GM12892 (cell line): ENCODE results near the gene IGF1R.

ENCODE experiments used
- DNase-seq: peaks from one replicate; pipeline ENCODE4 v3.0.0; 2011; ENCODE audit not compliant: insufficient read length
- FAIRE-seq: peaks from 2 replicates; lab custom pipeline; 2011; peaks lifted over from hg19 to GRCh38; lab: Jason Lieb, UNC
- POLR2A ChIP-seq: IDR thresholded peaks from 2 replicates; pipeline ENCODE4 v1.6.1; 2011; ENCODE audit warnings: low read depth, low read length, control low read depth
- POLR2AphosphoS5 ChIP-seq: IDR thresholded peaks from 2 replicates; pipeline ENCODE4 v1.6.1; 2011; ENCODE audit warnings: low read depth, low read length, control low read depth
- TAF1 ChIP-seq: IDR thresholded peaks from 2 replicates; pipeline ENCODE4 v1.6.1; 2011; ENCODE audit warnings: low read depth, mild to moderate bottlenecking, control low read depth, low read length, borderline replicate concordance

Gene IGF1R

DNA sequence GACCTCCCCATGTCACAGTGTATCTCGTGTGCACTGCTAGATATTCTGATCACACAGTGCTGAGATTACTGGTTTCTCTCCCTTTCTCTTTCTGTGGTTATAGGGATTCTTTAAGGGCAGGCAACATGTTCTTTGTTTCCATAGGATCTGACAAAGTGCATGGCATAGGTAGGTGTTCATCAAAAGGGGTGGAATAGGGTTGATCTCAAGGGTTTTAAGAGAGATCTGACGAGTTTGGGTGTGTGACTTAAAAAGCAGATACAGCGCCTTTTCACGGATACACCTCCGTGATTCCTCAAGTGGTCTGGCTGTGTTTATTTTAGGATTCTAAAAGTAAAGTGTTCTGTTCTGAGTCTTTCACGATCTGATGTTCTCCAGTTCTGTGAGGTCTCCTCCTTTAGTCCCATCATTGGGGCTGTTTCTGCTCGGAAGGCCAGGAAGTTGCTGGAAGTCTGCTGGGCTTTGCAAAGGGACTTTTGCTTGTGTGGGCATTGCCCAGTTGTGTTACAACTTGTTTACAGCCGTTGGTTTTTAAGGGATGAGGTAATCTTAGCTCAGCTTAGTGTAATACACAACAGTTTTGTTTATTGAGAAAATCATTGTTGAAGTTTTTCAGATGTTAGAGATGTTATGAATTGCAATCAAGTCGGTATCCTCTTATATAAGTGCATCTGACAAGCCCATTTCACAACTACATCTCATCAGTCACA is 34.8 kb downstream of the IGF1R start:
- DNase-seq (no peak), FAIRE-seq (no peak)
- TF ChIP-seq POLR2AphosphoS5 (no peak), POLR2A (no peak), TAF1 (no peak)

DNA sequence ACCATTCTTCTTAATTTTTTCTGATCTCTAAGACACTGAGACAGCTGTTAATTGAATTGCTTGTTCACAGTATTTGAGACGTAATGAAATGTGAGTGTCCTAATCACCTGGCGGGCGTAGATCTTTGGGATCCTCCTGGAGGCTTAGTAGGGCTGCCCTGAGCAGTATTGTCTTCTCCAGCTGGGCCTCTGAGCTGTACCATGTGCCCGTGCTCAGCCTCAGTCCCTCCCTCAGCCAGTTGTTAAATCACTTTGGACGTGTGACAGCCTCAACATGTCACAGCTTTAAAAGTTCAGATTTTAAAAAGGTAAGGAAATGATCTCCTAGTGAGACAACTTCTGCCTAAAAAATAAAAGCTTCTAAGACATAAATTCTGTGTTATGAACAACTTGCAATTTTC is 35.5 kb downstream of the IGF1R start:
- no peak for TF ChIP-seq POLR2AphosphoS5
- no peak for TF ChIP-seq POLR2A
- no peak for TF ChIP-seq TAF1
- FAIRE-seq (no peak), DNase-seq (no peak)

DNA sequence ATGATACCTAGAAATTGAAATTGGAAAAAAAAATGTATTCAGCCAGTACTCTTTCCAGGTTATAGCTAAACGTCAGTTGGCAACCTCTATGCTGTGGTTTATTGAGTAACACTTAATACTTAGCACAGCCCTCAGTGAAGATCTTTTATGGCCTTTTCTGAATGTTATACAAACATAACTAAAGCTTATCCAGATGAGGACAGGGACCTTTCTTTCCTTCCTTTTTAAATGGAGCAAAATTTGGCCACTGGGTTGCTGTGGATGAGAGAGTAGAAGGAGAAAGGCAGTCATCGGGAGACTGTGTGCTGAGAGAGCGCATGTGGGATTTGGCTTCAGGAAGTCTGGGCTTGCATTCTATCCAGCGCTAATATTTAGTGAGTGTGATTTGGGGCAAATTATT is 36.1 kb downstream of the IGF1R start:
- FAIRE-seq, result no peak

DNA sequence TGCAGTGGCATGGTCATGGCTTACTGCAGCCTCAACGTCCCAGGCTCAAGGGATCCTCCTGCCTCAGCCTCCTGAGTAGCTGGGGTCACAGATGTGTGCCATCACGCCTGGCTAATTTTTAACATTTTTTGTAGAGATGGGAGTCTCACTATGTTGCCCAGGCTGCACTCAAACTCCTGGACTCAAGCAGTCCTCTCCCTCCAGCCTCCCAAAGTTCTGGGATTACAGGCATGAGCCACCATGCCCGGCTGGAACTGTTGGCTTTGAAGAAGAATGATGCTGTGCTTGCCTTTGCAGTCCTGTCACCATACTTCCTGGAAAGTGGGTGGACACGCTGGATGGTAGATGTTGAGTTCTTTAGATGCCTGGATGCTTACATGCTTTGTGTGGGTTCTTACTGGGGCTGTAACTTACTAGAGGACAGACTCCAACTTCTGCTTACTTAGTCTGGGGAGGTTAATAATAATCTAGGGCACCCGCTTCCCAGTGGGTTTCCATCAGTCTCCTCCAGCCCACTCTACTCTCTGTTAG is 36.7 kb downstream of the IGF1R start:
- no peak for TF ChIP-seq POLR2AphosphoS5
- no peak for TF ChIP-seq TAF1
- TF ChIP-seq POLR2A, result no peak
- DNase-seq, result no peak
- FAIRE-seq, result no peak

More for the DNA sequence above, 36.1 kb downstream of the IGF1R start:
- DNase-seq, result no peak
- TF ChIP-seq POLR2A (no peak), POLR2AphosphoS5 (no peak), TAF1 (no peak)

DNA sequence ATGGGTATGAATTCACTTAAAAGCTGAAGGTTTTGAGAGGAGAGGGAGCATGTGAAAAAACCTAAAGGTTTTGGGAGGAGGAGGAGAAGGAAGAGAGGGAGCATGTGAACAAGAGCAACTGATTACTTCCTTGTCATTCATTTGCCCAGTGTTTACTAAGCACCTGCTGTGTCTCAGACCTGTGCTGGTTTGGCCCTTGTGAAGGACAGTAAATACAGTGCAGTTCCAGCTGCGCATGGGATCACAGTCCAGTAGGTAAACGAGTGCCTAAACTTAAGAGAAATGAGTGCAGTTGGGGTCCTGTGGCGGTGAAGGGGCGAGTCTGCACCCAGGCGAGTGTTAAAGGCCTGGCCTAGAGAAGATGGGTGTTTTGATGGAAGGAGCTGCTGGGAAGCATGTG is 38.6 kb downstream of the IGF1R start:
- no peak for DNase-seq
- no peak for FAIRE-seq
- TF ChIP-seq POLR2AphosphoS5 (no peak), TAF1 (no peak), POLR2A (no peak)

DNA sequence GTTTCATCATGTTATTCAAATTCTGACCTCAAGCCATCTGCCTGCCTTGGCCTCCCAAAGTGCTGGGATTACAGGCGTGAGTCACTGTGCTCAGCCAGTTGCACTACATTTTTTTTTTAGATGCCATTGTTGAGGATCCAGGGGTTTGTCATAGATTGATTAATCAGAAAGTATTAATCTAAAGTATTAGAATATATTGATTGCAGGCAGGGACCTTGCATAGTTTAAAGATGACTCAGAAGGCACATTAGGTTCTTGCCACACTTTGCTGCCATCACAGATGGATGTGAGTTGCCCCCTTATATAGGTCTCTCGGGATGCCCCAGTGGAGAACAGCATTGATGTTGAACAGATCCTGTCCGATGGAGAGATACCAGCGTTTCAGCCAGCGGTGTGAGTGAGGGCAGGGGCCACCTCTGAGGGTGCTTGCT is 41.1 kb downstream of the IGF1R start:
- FAIRE-seq (no peak), DNase-seq (no peak)
- no peak for TF ChIP-seq POLR2AphosphoS5
- no peak for TF ChIP-seq POLR2A
- TF ChIP-seq TAF1, result no peak

DNA sequence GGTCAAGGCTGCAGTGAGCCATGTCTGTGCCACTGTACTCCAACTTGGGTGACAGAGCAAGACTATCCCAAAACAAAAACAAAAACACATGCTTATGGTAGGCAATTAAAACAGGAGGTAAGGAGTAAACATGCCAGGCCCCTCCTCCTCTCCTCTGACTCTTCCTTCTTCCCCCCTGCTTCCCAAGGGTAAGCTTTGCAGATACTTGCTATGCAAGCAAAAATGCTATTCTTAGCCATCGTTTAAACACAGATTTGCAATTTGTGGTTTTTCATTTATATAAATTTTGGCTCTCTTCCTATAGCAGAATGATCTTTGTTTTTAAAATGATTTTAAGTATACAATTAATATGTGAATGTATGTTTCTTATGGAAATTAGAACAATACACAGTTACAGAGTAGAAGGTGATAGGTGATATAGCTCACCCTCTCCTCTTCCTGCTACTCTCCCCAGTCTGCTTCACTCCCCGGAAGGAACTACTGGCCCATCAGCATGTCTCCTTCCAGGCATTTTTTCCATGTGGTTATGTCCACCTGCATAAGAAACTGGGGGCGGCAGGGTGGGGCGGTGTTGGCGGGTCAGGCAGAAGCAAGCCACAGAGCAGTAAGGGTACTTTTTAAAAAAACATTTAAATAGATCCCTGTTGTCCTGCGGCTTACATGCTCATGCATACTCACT is 42.1 kb downstream of the IGF1R start:
- DNase-seq (no peak), FAIRE-seq (no peak)
- TF ChIP-seq TAF1 (no peak), POLR2AphosphoS5 (no peak), POLR2A (no peak)

DNA sequence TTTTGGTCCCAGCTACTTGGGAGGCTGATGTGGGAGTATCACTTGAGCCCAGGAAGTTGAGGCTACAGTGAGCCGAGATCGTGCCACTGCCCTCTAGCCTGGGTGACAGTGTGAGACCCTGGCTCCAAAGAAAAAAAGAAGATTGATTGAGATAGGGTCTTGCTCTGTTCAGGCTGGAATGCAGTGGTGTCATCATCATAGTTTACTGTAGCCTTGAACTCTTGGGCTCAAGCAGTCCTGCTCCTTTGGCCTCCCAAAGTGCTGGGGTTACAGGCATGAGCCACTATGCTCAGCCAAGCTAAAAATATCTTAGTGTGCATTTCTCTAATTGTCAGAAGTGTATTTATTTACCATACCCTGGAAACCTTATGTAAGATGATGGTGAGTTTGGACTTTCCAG is 43.9 kb downstream of the IGF1R start:
- DNase-seq, result no peak
- FAIRE-seq, result no peak
- no peak for TF ChIP-seq POLR2AphosphoS5
- no peak for TF ChIP-seq POLR2A
- TF ChIP-seq TAF1, result no peak

DNA sequence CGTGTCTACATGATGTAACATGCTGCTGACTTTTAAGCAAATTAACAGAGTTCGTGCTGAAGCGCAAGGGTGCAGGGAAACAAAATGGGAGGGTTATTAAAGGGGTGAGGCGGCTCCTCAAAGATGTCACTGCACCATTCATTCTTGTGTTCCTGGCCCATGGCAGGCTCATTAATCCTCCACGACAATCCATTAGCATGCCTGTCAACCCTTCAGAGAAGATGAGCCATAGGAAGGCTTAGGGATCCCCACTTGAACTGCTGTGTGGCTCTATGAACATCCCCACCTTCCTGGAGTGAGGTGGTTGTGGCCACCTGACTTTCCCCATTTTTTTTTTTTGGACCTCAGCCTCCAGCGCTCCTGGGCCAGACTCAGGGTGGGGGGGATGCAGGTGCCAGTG is 45.8 kb downstream of the IGF1R start:
- FAIRE-seq (no peak), DNase-seq (no peak)
- TF ChIP-seq POLR2A (no peak), TAF1 (no peak), POLR2AphosphoS5 (no peak)

DNA sequence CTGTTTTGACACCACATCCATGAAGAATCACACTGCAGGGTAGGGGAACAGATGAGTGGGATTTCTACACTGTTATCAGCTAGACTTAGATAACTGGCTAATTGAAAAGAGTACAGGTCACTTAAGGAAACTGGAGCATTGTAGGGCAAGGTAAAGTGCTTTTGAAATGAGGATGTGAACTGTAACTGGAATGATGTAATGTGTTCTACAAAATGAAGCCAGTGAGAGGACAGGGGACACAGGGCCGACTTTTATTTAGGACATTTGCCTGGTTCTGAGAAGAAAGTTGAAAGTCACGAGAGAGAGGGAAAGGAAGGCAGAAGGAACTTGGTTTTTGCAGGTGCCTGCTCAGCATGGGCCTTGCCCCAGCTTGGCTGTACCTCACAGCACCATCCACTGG is 50.5 kb downstream of the IGF1R start:
- FAIRE-seq, result no peak

DNA sequence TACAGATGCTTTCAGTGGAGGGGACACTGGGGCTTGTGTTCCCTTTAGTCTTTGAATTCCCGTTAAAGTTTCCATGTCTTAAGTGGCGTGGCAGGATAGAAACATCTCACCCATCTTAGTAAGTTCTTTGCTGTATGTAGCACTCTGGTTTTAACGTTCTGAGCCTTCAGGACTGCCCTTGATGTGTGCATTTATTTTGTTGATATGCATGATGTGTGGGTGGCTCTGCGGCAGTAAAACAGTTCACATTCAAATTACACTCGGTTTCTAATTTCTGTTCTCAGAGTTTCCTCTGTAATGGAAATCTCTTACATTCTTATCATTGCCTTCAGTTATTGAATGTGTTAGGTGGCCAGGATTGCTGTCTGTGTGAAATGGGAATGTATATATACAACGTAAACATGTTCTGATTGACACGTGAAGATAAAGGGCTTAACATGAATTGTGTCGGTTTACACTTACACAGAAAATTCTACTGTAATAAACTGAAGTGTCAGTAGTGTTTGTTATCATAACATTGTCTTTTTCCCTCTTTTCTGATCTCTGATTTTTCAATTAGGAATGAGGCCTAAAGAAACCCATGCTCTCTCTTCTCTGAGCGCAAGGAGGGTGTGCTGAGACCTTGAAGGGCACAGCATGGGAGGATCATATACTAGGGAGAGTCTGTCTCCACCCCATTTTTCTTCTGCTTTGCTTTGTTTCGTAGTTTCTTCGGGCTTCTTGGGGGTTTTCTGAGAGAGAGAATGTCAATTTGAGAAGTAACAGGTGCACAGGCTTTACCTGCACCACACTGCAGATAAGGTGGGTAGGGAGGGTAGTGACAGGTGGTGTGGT is 51.5 kb downstream of the IGF1R start:
- FAIRE-seq (no peak), DNase-seq (no peak)
- TF ChIP-seq POLR2A (no peak), TAF1 (no peak), POLR2AphosphoS5 (no peak)

More for the DNA sequence above, 50.5 kb downstream of the IGF1R start:
- TF ChIP-seq POLR2A (no peak), POLR2AphosphoS5 (no peak), TAF1 (no peak)
- no peak for DNase-seq

DNA sequence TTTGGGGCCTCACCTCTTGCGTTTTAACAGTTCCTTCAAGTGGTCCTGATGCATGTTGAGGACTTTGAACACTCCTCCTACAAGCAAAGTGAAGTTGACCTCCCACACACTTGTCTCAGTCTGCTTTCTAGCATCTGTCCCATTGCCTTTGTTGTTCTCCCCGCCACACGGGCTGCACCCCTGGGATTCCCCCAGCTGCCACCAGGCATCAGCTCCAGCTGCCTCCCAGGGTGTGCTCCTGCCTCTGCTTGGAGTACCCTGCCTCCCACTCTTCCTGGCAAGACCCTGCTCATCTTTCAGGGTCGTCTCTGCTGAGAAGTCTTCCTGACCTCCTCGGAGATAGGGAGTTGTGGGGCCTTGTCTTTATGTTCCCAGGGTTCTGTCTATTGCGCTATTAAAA is 52.2 kb downstream of the IGF1R start:
- TF ChIP-seq POLR2A (no peak), TAF1 (no peak), POLR2AphosphoS5 (no peak)
- DNase-seq, result no peak
- FAIRE-seq, result no peak
